Measurements from ENCODE around the gene HAPLN2.
"Not testable (repeated sequence)": the region's sequence is repeated elsewhere in the genome, so short reads cannot be mapped to it uniquely, and the experiment has no call there.

The HAPLN2 gene

DNA sequence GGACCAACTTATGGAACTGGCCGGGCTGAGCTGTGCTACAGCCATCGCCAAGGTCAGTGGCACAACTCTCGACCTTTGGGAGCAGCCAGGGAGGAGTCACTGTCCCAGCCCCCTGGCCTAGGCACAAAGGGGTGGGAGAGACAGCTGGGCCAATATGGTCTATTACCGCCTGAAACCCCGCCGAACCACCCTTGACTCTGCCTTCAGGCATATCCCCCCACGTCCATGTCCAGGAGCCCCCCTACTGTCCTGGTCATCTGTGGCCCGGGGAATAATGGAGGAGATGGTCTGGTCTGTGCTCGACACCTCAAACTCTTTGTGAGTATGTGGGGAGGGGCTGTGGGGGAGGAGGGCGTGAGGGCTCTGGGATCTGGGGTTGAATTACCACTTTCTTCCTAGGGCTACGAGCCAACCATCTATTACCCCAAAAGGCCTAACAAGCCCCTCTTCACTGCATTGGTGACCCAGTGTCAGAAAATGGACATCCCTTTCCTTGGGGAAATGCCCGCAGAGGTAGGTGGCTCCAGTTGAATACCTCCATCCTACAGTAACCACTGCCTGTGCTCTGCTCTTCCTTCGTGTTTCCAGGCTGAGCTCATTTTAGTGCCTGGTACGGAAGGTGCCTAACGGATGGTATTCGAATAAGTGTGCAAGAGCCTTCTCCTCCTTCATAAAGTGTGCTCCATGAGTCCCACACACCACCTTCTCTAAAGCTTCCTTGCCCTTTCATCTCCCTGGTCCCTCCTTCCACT, 26.9 kb upstream of the HAPLN2 start:
- no peak for DNase-seq (ENCODE audit: low spot score)

DNA sequence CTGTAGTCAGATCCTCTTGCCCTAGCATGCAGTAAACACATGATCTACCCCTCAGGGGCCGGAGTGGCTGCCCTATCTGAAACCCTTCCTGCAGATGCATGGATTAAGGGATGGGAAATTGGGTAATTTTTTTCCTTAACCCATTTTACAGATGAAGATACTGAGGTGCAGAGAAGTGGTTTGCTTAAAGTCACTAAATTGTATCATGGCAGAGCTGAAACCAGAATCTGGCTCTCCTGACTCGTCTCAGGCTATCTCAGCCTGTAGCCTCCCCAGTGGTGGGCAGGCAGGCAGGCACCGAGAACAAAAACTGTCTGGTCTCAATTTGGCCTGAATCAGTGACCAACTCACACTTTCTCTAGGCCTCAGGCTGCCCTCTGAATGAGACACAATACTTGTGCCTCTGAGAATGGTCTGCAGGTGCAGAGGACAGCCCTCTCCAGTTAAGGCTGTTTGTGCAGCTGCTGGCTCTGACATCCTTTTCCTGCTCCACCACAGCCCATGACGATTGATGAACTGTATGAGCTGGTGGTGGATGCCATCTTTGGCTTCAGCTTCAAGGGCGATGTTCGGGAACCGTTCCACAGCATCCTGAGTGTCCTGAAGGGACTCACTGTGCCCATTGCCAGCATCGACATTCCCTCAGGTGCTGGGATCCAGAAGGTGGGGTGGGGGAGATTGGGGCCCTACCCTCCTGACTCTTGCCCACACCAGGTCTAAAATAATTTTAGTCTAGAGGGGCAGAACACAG, 26.1 kb upstream of the HAPLN2 start:
- no peak for DNase-seq (ENCODE audit: low spot score)

DNA sequence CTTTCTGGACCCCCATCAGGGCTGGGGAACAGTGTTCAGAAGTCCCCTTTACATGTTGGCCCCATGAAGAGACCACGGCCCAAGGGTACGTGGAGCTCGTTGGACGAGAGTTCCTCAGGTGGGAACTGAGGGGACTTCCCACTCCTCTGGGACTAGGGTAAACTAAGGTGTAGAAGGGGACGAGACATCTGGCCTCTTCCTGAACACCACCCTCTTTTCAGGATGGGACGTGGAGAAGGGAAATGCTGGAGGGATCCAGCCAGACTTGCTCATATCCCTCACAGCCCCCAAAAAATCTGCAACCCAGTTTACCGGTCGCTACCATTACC, 25.6 kb upstream of the HAPLN2 start:
- no peak for DNase-seq (ENCODE audit: low spot score)

DNA sequence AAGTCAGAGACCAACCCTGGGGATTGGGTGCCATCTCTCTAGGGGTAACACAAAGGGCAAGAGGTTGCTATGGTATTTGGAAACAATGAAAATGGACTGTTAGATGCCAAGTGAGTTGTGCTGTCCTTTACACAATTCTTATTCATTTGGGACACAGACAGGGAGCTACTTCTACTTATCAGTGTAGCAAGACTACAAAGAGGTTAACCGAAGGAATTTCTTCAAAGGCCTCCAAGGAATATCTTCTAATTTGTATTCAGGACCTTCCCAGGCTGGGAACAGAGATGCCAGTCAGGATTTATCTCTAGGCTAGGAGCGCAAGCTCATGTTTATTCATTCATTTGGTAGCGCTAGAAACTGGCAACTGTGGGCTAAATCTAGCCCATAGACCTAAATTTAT, 25.0 kb upstream of the HAPLN2 start:
- DNase-seq (ENCODE audit: low spot score): no peak

DNA sequence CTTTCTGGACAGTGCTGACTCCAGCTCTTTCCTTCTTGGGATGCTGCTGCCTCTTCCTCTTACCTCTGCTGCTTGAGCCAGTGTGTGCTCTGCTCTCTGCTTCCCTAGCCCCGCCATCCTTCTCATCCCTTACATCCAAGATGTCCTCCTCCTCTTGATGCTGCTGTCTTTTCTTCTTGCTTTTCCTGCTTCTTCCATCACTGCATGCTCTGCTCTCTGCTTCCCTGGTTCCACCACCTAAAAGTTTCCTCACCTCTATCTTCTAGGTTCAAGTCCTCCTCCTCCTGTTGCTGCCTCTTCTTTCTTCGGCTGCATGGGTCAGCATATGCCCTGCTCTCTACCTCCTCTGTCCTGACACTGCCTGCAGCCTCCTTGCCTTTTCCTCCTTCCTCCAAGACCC, 24.2 kb upstream of the HAPLN2 start:
- DNase-seq (ENCODE audit: low spot score): no peak

DNA sequence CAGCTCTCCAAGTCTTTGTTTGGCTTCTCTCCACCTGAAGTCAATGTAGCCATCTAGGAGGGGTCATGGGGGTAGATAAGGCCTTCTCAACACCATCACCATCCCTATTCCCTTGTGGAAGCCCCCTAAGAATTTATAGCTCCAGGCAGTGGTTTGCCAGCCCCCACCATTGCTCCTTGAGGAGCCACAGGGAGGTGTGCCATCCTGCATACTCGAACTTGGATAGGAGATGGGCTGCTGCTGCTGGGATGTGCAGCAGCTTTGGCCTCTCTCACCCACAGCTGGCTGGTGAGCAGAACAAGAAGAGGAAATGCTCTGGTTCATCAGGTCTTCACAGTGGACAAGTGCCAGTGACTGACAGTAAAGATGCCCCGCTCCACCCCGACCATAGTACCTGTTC, 22.8 kb upstream of the HAPLN2 start:
- no peak for DNase-seq (ENCODE audit: low spot score)

DNA sequence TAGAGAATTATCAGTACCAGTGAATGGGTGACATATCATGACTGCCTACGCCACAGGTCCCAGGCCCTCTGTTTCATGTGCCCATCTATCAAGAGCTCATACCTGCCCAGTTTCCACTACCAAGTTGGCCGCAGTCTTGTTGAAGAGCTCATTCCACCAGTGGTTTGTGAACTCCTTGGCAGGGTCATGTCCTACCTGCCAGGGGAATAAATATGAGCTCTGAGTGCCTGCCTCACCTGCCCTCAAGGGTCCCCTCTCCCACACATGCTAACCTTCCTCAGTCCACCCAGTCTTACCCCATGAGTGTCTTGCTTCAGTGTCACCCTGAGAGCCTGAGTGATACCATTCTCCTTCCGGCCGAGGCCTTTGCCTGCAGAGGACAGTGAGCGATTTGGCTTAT, 21.1 kb upstream of the HAPLN2 start:
- no peak for DNase-seq (ENCODE audit: low spot score)

DNA sequence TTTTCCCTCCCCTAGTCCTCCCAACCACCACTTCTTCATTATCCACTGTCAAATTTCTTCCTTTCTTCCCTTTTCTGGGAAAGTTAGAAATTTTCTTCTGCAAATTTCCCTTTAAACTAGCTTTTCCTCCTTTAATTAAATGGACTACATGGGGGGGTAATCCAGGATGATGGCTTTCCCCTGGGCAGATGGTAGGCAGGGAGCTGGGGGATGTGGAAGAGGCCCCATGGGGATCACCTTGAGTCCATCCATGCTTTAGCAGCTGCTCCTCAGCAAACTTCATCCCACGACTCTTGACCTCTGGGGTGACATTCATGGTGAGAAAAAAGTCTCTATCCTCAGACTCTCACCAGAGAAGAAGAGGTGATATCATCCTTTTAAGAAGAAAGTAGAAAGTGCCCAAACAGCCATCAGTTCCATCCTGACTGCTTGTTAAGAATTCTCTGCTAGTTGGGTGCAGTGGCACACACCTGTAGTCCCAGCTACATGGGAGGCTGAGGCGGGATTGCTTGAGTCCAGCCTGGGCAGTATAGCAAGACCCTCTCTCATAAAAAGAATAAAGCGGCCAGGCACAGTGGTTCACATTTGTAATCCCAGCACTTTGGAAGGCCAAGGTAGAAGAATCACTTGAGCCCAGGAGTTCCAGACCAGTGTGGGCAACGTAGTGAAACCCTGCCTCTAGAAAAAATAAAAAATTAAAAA, 20.3 kb upstream of the HAPLN2 start:
- DNase-seq (ENCODE audit: low spot score): no peak

DNA sequence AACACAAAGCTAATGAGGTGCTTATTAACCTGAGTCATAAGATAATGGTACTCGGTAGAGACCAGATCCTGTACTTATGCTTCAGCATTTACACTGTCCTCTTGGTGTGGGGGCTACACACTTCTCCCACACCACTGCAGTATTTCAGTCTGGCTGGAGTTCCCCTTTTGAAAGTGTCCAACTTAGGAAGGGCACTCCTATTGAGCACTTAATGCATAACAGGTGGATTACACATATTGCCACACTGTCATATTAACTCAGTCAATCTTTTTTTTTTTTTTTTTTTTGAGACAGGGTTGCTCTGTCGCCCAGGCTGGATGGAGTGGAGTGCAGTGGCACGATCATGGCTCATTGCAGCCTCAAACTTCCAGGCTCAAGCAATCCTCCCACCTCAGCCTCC, 19.4 kb upstream of the HAPLN2 start:
- peak; percentile 58 for DNase-seq (ENCODE audit: low spot score)

DNA sequence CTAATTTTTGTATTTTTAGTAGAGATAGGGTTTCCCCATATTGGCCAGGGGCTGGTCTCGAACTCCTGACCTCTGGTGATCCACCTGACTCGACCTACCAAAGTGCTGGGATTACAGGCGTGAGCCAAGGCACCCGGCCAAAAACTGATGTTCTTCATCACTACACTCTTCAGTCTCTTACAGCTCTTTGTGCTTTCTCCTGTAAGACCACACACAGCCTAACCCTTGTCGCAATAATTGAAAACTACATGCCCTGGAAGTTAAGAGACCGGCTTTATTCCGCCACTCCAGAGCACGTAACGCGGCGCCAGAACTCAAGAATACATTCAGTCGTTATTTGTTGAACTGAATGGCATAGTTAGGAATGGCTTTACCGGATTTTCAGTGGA, 18.5 kb upstream of the HAPLN2 start:
- DNase-seq (ENCODE audit: low spot score): no peak

DNA sequence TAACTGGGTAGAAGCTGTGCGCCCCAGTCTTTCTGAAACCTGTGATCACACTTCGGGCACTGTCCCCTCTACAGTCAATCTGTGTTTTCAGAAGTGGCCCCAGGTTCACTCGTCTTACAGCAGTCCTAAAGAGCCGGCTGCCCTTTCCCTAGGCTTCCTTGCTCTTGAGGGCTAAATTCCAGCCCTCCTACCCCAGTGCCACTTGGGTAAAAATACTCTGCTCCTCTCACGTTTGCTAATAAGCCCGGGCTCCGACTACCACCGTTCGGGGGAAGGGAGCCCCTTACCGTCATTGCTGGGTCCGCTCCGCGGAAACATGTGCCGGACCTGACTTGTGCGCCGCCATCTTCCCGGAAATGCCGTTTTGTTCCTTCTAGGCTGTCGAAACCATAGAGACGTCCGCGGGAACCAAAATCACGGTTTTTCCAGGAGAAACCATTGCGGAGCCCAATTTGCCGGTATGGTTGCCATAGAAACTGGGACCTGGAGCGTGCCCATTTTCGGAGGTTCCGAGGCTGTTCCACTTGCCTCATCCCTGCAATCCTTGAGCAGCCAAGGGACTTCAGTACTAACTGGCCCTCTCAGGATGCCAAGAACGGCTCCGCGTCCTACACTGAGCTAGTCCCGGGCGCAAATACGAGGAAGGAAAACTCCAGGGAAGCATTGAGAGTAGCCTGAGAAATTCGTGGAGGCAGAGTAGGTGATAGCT, 17.9 kb upstream of the HAPLN2 start, which contains the start of gene GPATCH4:
GPATCH4 (minus strand) TSS at position 358 of the 709 bp plus-strand sequence.
- DNase-seq (ENCODE audit: low spot score): peak; percentile 69

DNA sequence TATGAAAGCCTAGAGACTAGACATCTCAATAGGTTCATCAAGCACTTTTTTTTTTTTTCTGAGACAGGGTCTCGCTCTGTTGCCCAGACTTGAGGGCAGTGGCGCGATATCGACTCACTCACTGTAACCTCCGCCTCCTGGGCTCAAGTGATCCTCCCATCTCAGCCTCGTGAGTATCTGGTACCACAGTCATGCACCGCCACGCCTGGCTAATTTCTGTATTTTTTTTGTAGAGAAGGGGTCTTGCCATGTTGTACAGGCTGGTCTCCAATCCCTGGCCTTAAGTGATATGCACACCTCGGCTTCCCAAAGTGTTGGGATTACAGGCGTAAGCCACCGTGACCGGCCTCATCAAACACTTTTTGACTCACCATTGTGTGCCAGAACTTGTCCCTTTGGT, 17.3 kb upstream of the HAPLN2 start:
- DNase-seq (ENCODE audit: low spot score): no peak

DNA sequence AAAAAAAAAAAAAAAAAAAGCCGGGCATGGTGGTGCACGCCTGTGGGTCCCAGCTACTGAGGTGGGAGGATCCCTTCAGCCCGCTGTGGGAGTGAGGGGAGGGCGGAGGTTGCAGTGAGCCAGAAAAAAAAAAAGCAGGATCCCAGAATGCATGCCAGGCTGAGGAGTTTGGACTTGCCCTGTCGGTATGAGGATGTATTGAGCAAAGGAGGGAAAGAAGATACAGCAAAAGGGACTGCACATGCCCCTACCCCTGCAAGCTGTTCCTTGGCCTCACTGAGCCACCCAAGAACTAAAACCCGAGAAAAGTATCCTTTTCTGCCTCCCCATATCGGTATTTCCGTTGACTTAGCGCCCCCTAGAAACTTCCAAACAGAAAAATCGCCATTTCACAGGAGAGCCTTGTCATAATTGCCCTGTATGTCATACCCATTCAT, 16.6 kb upstream of the HAPLN2 start:
- DNase-seq (ENCODE audit: low spot score): peak; percentile 36

DNA sequence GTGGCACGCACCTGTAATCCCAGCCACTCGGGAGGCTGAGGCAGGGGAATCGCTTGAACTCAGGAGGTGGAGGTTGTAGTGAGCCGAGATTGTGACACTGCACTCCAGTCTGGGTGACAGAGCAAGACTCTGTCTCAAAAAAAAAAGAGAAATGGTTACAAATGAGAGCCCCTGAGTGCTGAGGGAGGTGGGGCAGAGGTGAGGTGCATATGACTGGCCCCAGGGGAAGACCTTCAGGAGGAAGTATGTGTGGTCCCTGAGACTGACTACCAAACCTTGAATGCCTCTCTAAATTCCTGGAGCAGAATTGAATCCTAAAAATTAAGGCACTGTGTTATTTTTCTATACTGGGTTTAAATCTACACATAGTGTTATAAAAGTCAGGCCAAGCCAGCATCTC, 11.9 kb upstream of the HAPLN2 start:
- DNase-seq (ENCODE audit: low spot score): peak; percentile 63

DNA sequence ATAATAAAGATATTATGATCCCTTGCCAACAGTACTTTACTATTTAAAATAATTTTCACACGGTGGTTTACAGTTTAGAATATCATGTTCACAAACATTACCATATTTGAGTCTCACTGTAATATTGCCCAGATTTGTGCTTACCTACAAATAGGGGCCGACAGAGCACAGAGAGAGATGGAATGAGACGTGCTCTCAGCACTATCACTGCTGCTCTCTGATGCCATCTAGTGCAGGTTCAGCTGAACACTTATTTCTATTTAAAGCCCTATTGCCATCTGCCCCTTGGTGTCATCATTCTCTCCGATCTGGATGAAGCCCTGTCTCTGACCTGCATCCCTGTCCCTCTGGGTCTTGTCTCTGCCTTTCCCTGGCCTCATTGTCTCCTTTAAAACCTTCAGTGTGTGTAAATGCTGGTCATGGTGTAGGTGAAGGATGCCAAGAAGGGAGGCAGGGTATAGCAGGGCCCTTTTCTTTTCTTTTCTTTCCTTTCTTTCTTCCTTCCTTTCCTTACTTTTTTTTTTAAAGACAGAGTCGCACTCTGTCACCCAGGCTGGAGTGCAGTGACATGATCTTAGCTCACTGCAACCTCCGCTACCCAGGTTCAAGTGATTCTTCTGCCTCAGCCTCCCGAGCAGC, 11.1 kb upstream of the HAPLN2 start:
- DNase-seq (ENCODE audit: low spot score): peak; percentile 70

DNA sequence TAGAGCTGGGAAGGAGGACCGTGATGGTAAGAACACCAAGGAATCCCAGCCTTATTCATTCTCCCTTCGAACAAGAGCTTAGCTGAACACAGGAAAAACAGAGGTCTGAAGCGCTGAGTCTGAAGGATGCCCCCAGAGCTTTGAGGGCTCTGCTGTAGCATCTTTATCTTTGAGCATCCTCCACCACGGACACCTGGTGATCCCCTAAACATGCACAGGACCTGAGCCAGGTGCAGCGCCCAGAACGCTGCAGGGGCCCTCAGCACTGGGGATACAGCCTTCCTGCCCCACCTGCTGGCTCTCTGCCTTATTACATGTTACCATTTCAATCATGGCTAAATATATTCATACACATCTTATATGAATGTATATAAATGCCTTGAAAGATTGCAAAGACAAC, 10.2 kb upstream of the HAPLN2 start:
- peak; percentile 63 for DNase-seq (ENCODE audit: low spot score)

DNA sequence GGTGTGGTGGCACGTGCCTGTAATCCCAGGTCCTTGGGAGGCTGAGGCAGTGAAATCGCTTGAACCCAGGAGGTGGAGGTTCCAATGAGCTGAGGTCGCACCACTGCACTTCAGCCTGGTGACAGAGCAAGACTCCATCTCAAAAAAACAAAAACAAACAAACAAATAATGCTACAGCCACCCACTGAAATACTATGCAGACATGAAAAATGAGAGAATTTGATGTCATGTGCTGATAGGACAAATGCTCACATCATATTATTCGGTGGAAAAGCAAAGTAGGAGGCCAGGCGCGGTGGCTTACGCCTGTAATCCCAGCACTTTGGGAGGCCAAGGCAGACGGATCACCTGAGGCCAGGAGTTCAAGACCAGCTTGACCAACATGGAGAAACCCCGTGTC, 9.1 kb upstream of the HAPLN2 start:
- not testable (repeated sequence) for DNase-seq (ENCODE audit: low spot score)

DNA sequence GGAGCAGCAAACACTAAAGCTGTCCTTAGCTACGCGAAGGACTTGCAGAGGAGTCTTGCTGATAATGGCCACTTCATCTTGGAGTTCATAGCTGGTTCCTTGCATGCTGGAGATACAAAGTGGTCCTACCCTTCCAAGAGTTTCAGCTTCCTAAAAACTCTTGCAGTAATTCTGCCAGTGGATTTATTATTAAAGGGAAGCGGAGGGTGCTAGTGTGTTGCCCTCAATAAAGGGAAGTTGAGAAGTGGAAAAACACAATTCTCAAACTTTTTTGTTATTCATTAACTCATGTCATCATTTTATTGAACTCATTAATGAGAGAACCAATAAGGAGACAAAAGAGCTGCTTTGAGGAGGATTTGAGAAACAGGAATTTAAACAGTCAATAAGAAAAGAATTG, 6.5 kb upstream of the HAPLN2 start:
- DNase-seq (ENCODE audit: low spot score): no peak

DNA sequence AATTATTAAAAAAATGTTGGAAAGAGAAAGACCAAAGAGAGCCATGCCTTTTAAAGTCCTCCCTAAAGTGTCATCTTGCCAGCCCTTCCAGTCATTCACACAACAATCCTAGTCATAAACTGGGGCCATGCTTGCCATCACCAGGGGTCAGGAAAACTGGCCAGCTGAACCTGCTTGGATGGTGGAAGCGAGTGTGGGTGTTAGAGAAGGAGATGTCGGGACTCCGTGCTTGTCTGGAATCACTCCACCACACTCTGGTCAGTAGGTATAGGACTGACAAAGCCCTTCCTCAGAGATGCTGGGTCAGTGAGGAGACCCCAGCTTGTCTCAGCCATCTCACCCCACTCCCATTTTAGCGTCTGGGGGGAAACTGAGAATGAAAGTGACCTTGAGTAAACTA, 3.3 kb upstream of the HAPLN2 start:
- DNase-seq (ENCODE audit: low spot score): no peak

DNA sequence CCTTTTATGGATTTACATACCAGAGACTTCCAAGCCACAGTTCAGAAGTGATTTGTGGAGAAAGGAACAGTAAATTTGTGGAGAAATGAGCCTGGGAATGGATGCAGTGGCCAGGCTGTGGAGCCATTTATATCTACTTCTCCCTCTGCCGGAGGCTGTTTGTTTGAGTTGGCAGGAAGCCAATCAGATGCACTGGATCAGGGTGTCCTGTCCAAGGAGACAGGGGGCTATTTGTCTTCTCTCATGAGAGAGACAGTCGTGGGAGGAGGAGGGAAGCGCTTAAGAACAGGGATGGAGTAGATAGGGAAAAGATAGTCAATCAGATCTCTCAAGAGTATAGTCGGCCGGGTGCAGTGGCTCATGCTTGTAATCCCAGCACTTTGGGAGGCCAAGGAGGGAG, 2.8 kb upstream of the HAPLN2 start:
- DNase-seq (ENCODE audit: low spot score): no peak

DNA sequence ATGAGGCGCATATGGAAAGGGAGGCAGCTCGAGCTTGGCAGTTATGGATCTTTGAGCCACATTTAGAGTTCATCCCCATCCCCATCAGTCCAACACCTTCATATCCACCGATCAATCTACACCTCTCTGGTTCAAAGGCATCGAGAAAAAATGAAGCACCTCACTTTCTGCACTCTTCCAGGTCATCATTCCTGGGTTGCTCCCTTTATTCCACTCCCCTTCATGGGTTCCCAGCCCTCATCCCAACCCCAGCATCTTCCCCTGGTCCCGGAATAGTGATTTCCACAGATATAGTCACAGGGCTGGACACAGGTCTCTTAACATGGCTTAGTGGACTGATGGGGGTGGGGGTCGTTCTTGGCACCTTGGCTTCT, 354 bp downstream of the HAPLN2 start:
- DNase-seq (ENCODE audit: low spot score): no peak
